ENCODE data around the gene MICOS13. TPM values are rescaled to one million over a fixed set of nuclear protein-coding genes. Genes with fewer than 3 reads are reported as not detected.

The MICOS13 gene
- polyA plus RNA-seq, 1 of the 3 experiments (the other 2 are of a cell fraction) = 112 TPM

DNA sequence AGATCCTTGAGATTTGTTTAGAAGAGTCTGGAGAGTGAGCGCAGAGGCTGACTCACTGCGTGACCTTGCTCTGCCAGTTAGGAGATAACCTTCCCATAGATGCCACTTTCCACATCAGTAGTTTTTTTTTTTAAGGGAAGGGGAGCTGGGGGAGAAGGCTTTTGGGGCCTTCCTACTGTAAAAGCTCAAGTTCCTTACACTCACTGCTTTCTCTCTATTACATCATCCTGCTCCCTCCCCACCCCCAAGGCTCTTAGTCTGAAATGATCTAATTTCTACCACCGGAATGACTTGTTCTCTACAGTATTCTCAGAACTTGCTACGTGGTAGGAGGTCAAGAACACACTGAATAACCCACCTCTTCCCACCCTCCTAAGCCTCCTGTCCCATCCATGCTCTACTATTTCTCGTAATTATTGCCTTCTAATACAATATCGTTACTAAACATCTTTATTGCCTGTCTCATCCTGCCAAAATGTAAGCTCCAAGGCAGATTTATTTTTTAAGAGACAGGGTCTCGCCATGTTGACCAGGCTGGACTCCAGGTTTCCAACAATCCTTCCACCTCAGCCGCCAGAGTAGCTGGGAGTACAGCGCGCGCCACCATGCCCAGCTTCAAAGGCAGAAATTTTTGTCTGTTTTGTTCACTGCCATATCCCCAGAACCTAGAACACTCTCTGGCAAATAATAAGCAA, 38.4 kb upstream of the MICOS13 start:
- Histone ChIP-seq H3K27me3 (ENCODE audit: insufficient read depth) (no peaks in the 10 kb centered on the region), H2AFZ (ENCODE audit: low read depth) (no peak overlapping the region), H3K79me2 (ENCODE audit: insufficient read depth) (peaks cover 61% of the 10 kb centered on the region), H3K9ac (peak overlapping the region; percentile 96), H3K36me3 (replicated peaks in 1 of 2; ENCODE audit: control insufficient read depth in 1 of 2, insufficient read depth in 2 of 2, low read length in 1 of 2) (peaks cover 2 to 9% of the 10 kb centered on the region in 2 experiments), H3K27ac (ENCODE audit: low read depth in 2 of 2, low read length in 1 of 2) (peak overlapping the region; percentile 90 to 97; a peak in 3 of 4 replicates), H3K4me1 (ENCODE audit: control insufficient read depth in 1 of 2, insufficient read depth in 2 of 2, low read depth in 1 of 2, low read length in 1 of 2) (peaks cover 10 to 13% of the 10 kb centered on the region in 2 experiments; a peak in 3 of 4 replicates), H4K20me1 (ENCODE audit: insufficient read depth) (peaks cover 18% of the 10 kb centered on the region), H3K9me2 (no peaks in the 10 kb centered on the region), H3K4me3 (ENCODE audit: low read depth in 2 of 2, low read length in 1 of 2) (peak overlapping the region; percentile 84 to 95), H3F3A (replicated peaks; ENCODE audit: insufficient read depth) (peaks cover 13% of the 10 kb centered on the region), H3K9me3 (no peaks in the 10 kb centered on the region), H3K4me2 (peak overlapping the region; percentile 100)
- POLR2A ChIA-PET = interaction anchor here (1.0 to 1.8 kb wide), 4 partner anchors 12 to 81 kb away, joined by 4 to 12 read pairs (median 6); partner anchors contain the start of gene RPL36
- no peak for DNase-seq
- TF ChIP-seq MAX (IDR thresholded peaks at IDR 0.05; ENCODE audit: low read depth) (no peak), RAD21 (IDR thresholded peaks at IDR 0.05; ENCODE audit: low read length) (no peak), POLR2AphosphoS5 (IDR thresholded peaks at IDR 0.05; ENCODE audit: low read depth, low read length) (peak; percentile 55; the same call in 1 of the 2 replicates), TCF12 (IDR thresholded peaks at IDR 0.05) (no peak), TAF1 (IDR thresholded peaks at IDR 0.05; ENCODE audit: borderline replicate concordance, low read depth, low read length) (peak; percentile 29; the same call in 1 of the 2 replicates)
- CTCF ChIA-PET = interaction anchor here (4.1 kb wide), 1 partner anchor 28 kb away, joined by 31 read pairs; the partner anchor contains the start of gene RPL36
- 7% methylated on average over 11 of the region's 11 CpGs for WGBS (ENCODE audit: low lambda C conversion rate)

GRCh38 chr19:5718037-5718578, 37.8 kb upstream of the MICOS13 start:
- peak overlapping the region; percentile 84 to 95; a peak in 3 of 4 replicates for H3K4me3 ChIP-seq (ENCODE audit: low read depth in 2 of 2, low read length in 1 of 2)
- peaks cover 13% of the 10 kb centered on the region for H3F3A ChIP-seq (replicated peaks; ENCODE audit: insufficient read depth)
- peaks cover 18% of the 10 kb centered on the region for H4K20me1 ChIP-seq (ENCODE audit: insufficient read depth)
- H2AFZ ChIP-seq (ENCODE audit: low read depth) = no peak overlapping the region
- peaks cover 7 to 16% of the 10 kb centered on the region in 2 experiments for H3K36me3 ChIP-seq (replicated peaks in 1 of 2; ENCODE audit: control insufficient read depth in 1 of 2, insufficient read depth in 2 of 2, low read length in 1 of 2)
- H3K9ac ChIP-seq = peak overlapping the region; percentile 96
- no peaks in the 10 kb centered on the region for H3K9me3 ChIP-seq
- peak overlapping the region; percentile 100 for H3K4me2 ChIP-seq
- peak overlapping the region; percentile 18 to 90; a peak in 2 of 4 replicates for H3K27ac ChIP-seq (ENCODE audit: low read depth in 2 of 2, low read length in 1 of 2)
- peaks cover 10 to 13% of the 10 kb centered on the region in 2 experiments; a peak in 3 of 4 replicates for H3K4me1 ChIP-seq (ENCODE audit: control insufficient read depth in 1 of 2, insufficient read depth in 2 of 2, low read depth in 1 of 2, low read length in 1 of 2)
- POLR2A ChIA-PET = interaction anchor here (1.3 to 1.8 kb wide), 2 partner anchors 12 to 27 kb away, joined by 7 to 12 read pairs; no protein-coding TSS in a partner anchor
- 33% methylated on average over 14 of the region's 14 CpGs for WGBS (ENCODE audit: low lambda C conversion rate)
- peaks cover 67% of the 10 kb centered on the region for H3K79me2 ChIP-seq (ENCODE audit: insufficient read depth)
- no peak for DNase-seq
- CTCF ChIA-PET = interaction anchor here (4.1 kb wide), 1 partner anchor 28 kb away, joined by 31 read pairs; the partner anchor contains the start of gene RPL36
- H3K27me3 ChIP-seq (ENCODE audit: insufficient read depth) = no peaks in the 10 kb centered on the region
- no peaks in the 10 kb centered on the region for H3K9me2 ChIP-seq
- TF ChIP-seq CHD2 (IDR thresholded peaks at IDR 0.05; ENCODE audit: low read length, partially characterized antibody) = no peak
- no peak for TF ChIP-seq ZBTB33 (IDR thresholded peaks at IDR 0.05; ENCODE audit: borderline replicate concordance, low read depth)
- TF ChIP-seq JUND (IDR thresholded peaks at IDR 0.05) = no peak
- TF ChIP-seq SMC3 (IDR thresholded peaks at IDR 0.05; ENCODE audit: low read depth, low read length) = no peak
- TF ChIP-seq RCOR1 (IDR thresholded peaks at IDR 0.05; ENCODE audit: low read length) = no peak
- TF ChIP-seq, protein P1, sequence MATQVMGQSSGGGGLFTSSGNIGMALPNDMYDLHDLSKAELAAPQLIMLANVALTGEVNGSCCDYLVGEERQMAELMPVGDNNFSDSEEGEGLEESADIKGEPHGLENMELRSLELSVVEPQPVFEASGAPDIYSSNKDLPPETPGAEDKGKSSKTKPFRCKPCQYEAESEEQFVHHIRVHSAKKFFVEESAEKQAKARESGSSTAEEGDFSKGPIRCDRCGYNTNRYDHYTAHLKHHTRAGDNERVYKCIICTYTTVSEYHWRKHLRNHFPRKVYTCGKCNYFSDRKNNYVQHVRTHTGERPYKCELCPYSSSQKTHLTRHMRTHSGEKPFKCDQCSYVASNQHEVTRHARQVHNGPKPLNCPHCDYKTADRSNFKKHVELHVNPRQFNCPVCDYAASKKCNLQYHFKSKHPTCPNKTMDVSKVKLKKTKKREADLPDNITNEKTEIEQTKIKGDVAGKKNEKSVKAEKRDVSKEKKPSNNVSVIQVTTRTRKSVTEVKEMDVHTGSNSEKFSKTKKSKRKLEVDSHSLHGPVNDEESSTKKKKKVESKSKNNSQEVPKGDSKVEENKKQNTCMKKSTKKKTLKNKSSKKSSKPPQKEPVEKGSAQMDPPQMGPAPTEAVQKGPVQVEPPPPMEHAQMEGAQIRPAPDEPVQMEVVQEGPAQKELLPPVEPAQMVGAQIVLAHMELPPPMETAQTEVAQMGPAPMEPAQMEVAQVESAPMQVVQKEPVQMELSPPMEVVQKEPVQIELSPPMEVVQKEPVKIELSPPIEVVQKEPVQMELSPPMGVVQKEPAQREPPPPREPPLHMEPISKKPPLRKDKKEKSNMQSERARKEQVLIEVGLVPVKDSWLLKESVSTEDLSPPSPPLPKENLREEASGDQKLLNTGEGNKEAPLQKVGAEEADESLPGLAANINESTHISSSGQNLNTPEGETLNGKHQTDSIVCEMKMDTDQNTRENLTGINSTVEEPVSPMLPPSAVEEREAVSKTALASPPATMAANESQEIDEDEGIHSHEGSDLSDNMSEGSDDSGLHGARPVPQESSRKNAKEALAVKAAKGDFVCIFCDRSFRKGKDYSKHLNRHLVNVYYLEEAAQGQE (IDR thresholded peaks at IDR 0.05; ENCODE audit: low read depth, low read length) = no peak
- TF ChIP-seq, protein P2, sequence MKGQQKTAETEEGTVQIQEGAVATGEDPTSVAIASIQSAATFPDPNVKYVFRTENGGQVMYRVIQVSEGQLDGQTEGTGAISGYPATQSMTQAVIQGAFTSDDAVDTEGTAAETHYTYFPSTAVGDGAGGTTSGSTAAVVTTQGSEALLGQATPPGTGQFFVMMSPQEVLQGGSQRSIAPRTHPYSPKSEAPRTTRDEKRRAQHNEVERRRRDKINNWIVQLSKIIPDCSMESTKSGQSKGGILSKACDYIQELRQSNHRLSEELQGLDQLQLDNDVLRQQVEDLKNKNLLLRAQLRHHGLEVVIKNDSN (IDR thresholded peaks at IDR 0.05; ENCODE audit: borderline replicate concordance, low read depth) = no peak
- TF ChIP-seq YY1 (IDR thresholded peaks at IDR 0.05; ENCODE audit: low read depth) = no peak
- no peak for TF ChIP-seq EZH2phosphoT487 (IDR thresholded peaks at IDR 0.05; ENCODE audit: borderline replicate concordance, low read depth)
- TF ChIP-seq, protein P3, sequence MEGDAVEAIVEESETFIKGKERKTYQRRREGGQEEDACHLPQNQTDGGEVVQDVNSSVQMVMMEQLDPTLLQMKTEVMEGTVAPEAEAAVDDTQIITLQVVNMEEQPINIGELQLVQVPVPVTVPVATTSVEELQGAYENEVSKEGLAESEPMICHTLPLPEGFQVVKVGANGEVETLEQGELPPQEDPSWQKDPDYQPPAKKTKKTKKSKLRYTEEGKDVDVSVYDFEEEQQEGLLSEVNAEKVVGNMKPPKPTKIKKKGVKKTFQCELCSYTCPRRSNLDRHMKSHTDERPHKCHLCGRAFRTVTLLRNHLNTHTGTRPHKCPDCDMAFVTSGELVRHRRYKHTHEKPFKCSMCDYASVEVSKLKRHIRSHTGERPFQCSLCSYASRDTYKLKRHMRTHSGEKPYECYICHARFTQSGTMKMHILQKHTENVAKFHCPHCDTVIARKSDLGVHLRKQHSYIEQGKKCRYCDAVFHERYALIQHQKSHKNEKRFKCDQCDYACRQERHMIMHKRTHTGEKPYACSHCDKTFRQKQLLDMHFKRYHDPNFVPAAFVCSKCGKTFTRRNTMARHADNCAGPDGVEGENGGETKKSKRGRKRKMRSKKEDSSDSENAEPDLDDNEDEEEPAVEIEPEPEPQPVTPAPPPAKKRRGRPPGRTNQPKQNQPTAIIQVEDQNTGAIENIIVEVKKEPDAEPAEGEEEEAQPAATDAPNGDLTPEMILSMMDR (IDR thresholded peaks at IDR 0.05) = no peak
- no peak for TF ChIP-seq TCF12 (IDR thresholded peaks at IDR 0.05)
- no peak for TF ChIP-seq POLR2AphosphoS5 (IDR thresholded peaks at IDR 0.05; ENCODE audit: low read depth, low read length)
- TF ChIP-seq MXI1 (IDR thresholded peaks at IDR 0.05; ENCODE audit: low read depth, low read length) = no peak
- no peak for TF ChIP-seq FOXM1 (IDR thresholded peaks at IDR 0.05; ENCODE audit: low read depth)

Data from SK-N-SH (cell line).